RWPE2 (cell line): ENCODE results near the gene NSUN2.

Experiments
- ATAC-seq: fragments of 200-7000 bp; cut with Tn5 transposase; 3 replicates; pipeline ENCODE4 v1.9.1; 2021; ENCODE audit warnings: low read depth
- DNase-seq: peaks from one replicate; pipeline ENCODE4 v3.0.0-alpha.2; 2020; ENCODE audit warnings: low spot score
- H3K27ac ChIP-seq: fragments of 450-650 bp; 2 replicates; pipeline ENCODE4 v1.5.1; 2017; ENCODE audit warnings: mild to moderate bottlenecking; ENCODE audit not compliant: poor library complexity, severe bottlenecking
- H3K27me3 ChIP-seq: fragments of 250-450 bp; sonication (Bioruptor Pico); 2 replicates; pipeline ENCODE4 v1.5.1; 2021; ENCODE audit warnings: mild to moderate bottlenecking, moderate library complexity; ENCODE audit not compliant: insufficient read depth, poor library complexity, severe bottlenecking
- H3K36me3 ChIP-seq: fragments of 250-450 bp; sonication (Bioruptor Pico); 2 replicates; pipeline ENCODE4 v1.5.1; 2020; ENCODE audit warnings: low read depth, mild to moderate bottlenecking, moderate library complexity
- H3K4me1 ChIP-seq: fragments of 250-450 bp; sonication (Bioruptor Pico); 2 replicates; pipeline ENCODE4 v1.5.1; 2021; ENCODE audit warnings: mild to moderate bottlenecking, moderate library complexity; ENCODE audit not compliant: insufficient read depth, poor library complexity, severe bottlenecking
- H3K4me3 ChIP-seq: fragments of 250-450 bp; sonication (Bioruptor Pico); 2 replicates; pipeline ENCODE4 v1.5.1; 2021; ENCODE audit warnings: mild to moderate bottlenecking, moderate library complexity; ENCODE audit not compliant: severe bottlenecking
- H3K9me3 ChIP-seq: fragments of 250-450 bp; sonication (Bioruptor Pico); 2 replicates; pipeline ENCODE4 v1.5.1; 2021; ENCODE audit warnings: mild to moderate bottlenecking, moderate library complexity; ENCODE audit not compliant: severe bottlenecking
- CTCF ChIP-seq: fragments of 450-650 bp; IDR thresholded peaks from one replicate; pipeline ENCODE4 v1.5.1; 2017; ENCODE audit warnings: mild to moderate bottlenecking, moderate library complexity; ENCODE audit not compliant: poor library complexity, severe bottlenecking

Gene NSUN2

DNA sequence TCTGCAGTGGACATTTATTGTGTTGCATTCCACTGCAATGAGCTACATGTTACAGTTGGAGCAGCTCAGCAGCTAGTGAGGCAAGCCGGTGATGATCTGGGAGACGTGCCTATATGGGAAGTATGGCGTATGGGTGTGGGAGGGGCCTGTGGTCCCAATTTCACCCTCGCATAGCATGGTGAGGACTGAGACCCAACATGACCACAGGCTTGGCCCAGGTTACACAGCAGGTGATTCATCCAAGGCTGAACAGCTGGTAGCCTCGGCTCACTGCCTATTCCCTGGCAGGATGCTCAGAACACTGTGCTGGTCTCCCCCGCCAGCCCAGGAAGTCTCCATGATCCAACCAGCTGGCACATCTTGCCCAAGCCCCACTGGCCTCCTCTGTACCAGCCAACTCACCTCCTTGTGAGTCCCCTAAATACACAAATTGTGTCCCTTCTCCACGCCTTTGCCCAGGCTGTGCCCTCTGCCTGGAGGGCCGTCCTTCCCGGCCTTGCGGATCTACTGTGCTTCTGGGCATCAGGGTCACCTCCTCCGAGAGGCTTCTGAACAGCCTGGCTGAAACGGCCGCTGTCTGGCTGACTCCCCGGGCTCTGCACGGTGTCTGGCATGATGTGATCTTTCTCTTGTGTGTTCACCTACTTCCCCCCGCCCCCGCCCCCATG lies 81.4 kb downstream of the NSUN2 start:
- H3K27me3 ChIP-seq: no peaks in the 10 kb centered on the region
- no peaks in the 10 kb centered on the region for H3K4me1 ChIP-seq
- no peak overlapping the region for H3K4me3 ChIP-seq
- TF ChIP-seq CTCF: no peak
- DNase-seq (no peak), ATAC-seq (peak; percentile 81)
- H3K9me3 ChIP-seq: no peaks in the 10 kb centered on the region
- H3K36me3 ChIP-seq: no peaks in the 10 kb centered on the region
- H3K27ac ChIP-seq: no peak overlapping the region

- DNase-seq: no peak
- Histone ChIP-seq H3K27me3 (no peaks in the 10 kb centered on the region), H3K27ac (no peak overlapping the region), H3K4me3 (no peak overlapping the region), H3K4me1 (no peaks in the 10 kb centered on the region), H3K36me3 (no peaks in the 10 kb centered on the region), H3K9me3 (no peaks in the 10 kb centered on the region)
- ATAC-seq: no peak
- TF ChIP-seq CTCF: no peak
These were observed 82.2 kb downstream of the NSUN2 start for GRCh38 chr5:6550628-6551027.
